Right lobe of liver (tissue), 4 donors: ENCODE data around the gene USP48.

Experiments
- POLR2A ChIP-seq: fragments of 450-650 bp; IDR thresholded peaks from one replicate; pipeline ENCODE4 v1.6.1; 2017; ENCODE audit warnings: antibody characterized with exemption, mild to moderate bottlenecking
- TF ChIP-seq, protein P1 (sequence below), 4 donors: fragments of 200-600 bp in 3 of 4; fragments of 450-650 bp in 1 of 4; IDR thresholded peaks; one replicate each; pipeline versions ENCODE4 v1.5.1 to v1.8.0; 2016 to 2022; ENCODE audit warnings: antibody characterized with exemption in 4 of 4, mild to moderate bottlenecking in 2 of 4
- donor health status: DM: no; HTN: no; CAD: no.
- donor health status: DM: no; HTN: no; CAD: no.
- donor health status: DM: no; HTN: yes; CAD: no.

DNA sequence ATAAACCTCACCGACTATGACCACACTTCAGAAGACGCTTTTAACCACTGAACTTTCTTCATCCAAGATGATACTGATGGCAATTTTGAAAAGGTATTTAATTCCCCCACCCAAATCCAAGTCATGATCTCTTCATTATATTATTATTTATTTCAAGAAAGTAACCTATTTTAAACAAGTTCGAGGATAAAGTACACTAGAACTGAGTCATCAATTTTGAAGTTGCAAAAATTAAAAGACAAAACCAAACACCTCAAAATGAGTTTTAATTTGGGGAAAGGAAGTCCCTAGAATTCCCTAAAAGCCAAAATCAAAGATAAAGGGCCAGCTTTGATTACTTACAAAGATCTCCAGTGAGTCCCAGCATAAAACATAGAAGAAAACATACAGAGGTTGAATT lies 58.4 kb downstream of the USP48 start:
- TF ChIP-seq, protein P1, sequence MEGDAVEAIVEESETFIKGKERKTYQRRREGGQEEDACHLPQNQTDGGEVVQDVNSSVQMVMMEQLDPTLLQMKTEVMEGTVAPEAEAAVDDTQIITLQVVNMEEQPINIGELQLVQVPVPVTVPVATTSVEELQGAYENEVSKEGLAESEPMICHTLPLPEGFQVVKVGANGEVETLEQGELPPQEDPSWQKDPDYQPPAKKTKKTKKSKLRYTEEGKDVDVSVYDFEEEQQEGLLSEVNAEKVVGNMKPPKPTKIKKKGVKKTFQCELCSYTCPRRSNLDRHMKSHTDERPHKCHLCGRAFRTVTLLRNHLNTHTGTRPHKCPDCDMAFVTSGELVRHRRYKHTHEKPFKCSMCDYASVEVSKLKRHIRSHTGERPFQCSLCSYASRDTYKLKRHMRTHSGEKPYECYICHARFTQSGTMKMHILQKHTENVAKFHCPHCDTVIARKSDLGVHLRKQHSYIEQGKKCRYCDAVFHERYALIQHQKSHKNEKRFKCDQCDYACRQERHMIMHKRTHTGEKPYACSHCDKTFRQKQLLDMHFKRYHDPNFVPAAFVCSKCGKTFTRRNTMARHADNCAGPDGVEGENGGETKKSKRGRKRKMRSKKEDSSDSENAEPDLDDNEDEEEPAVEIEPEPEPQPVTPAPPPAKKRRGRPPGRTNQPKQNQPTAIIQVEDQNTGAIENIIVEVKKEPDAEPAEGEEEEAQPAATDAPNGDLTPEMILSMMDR (IDR thresholded peaks at IDR 0.05): no peak
- no peak for TF ChIP-seq POLR2A
